ENCODE results near the gene ABL2.

Gene ABL2

GRCh38 chr1:179153217-179153616, 76.3 kb downstream of the ABL2 start:
- H3K4me3 ChIP-seq (ENCODE audit: control insufficient read depth, low read depth, low read length) = no peak overlapping the region
- TF ChIP-seq CTCF (conservative IDR thresholded peaks at IDR 0.05; ENCODE audit: control insufficient read depth, insufficient read depth, low read depth, low read length) = no peak
- peak; percentile 58 for DNase-seq (ENCODE audit: low read depth)

GRCh38 chr1:179151908-179152682, 77.4 kb downstream of the ABL2 start:
- H3K4me3 ChIP-seq (ENCODE audit: control insufficient read depth, low read depth, low read length) = no peak overlapping the region
- no peak for DNase-seq (ENCODE audit: low read depth)
- TF ChIP-seq CTCF (conservative IDR thresholded peaks at IDR 0.05; ENCODE audit: control insufficient read depth, insufficient read depth, low read depth, low read length) = no peak

GRCh38 chr1:179146911-179147310, 82.6 kb downstream of the ABL2 start:
- peak; percentile 85 for DNase-seq (ENCODE audit: low read depth)
- TF ChIP-seq CTCF (conservative IDR thresholded peaks at IDR 0.05; ENCODE audit: control insufficient read depth, insufficient read depth, low read depth, low read length) = no peak

GRCh38 chr1:179146476-179146875, 83.0 kb downstream of the ABL2 start:
- TF ChIP-seq CTCF (conservative IDR thresholded peaks at IDR 0.05; ENCODE audit: control insufficient read depth, insufficient read depth, low read depth, low read length) = no peak
- DNase-seq (ENCODE audit: low read depth) = no peak
- H3K4me3 ChIP-seq (ENCODE audit: control insufficient read depth, low read depth, low read length) = no peak overlapping the region

More at GRCh38 chr1:179146911-179147310, 82.6 kb downstream of the ABL2 start:
- H3K4me3 ChIP-seq (ENCODE audit: control insufficient read depth, low read depth, low read length) = no peak overlapping the region

- TF ChIP-seq CTCF (conservative IDR thresholded peaks at IDR 0.05; ENCODE audit: control insufficient read depth, insufficient read depth, low read depth, low read length) = no peak
- no peak for DNase-seq (ENCODE audit: low read depth)
- no peak overlapping the region for H3K4me3 ChIP-seq (ENCODE audit: control insufficient read depth, low read depth, low read length)
These were observed 84.0 kb downstream of the ABL2 start for GRCh38 chr1:179145521-179145920.

GRCh38 chr1:179144626-179145025, 84.9 kb downstream of the ABL2 start:
- DNase-seq (ENCODE audit: low read depth) = peak; percentile 67
- H3K4me3 ChIP-seq (ENCODE audit: control insufficient read depth, low read depth, low read length) = no peak overlapping the region
- TF ChIP-seq CTCF (conservative IDR thresholded peaks at IDR 0.05; ENCODE audit: control insufficient read depth, insufficient read depth, low read depth, low read length) = no peak
